Neural cell (in vitro differentiated cells): ENCODE results near the gene SAMD4A. TPM values are rescaled to one million over a fixed set of nuclear protein-coding genes. Genes with fewer than 3 reads are reported as not detected.

Experiments used
- H2AFZ ChIP-seq: fragments of 200-600, 300-800 bp; sonication (generic), shearing (Covaris generic); 2 replicates; pipeline ENCODE4 v1.6.0; 2014; ENCODE audit warnings: low read depth, mild to moderate bottlenecking, antibody characterized with exemption, low read length, moderate library complexity
- H3F3A ChIP-seq: fragments of 200-600 bp; shearing (Covaris generic); 2 replicates; pipeline ENCODE4 v1.6.1; 2016; ENCODE audit warnings: mild to moderate bottlenecking, moderate library complexity, mixed read lengths, antibody characterized with exemption, low read length; ENCODE audit not compliant: insufficient read depth, poor library complexity, severe bottlenecking
- H3K27ac ChIP-seq: fragments of 200-600, 300-800 bp; sonication (generic), shearing (Covaris generic); 2 replicates; pipeline ENCODE4 v1.5.1; 2014; ENCODE audit warnings: mild to moderate bottlenecking, low read length, moderate library complexity
- H3K27me3 ChIP-seq: fragments of 300-800, 200-600 bp; sonication (generic), shearing (Covaris generic); 2 replicates; pipeline ENCODE4 v1.6.0; 2014; ENCODE audit warnings: mild to moderate bottlenecking, low read depth, low read length, moderate library complexity; ENCODE audit not compliant: insufficient read depth
- H3K36me3 ChIP-seq: fragments of 300-800, 200-600 bp; sonication (generic), shearing (Covaris generic); 2 replicates; pipeline ENCODE4 v1.5.1; 2014; ENCODE audit warnings: mild to moderate bottlenecking, antibody characterized with exemption, low read length, moderate library complexity; ENCODE audit not compliant: insufficient read depth
- H3K4me2 ChIP-seq: fragments of 300-800, 200-600 bp; sonication (generic), shearing (Covaris generic); 2 replicates; pipeline ENCODE4 v1.6.0; 2014; ENCODE audit warnings: mild to moderate bottlenecking, low read length
- H3K4me3 ChIP-seq: fragments of 300-800, 200-600 bp; sonication (generic), shearing (Covaris generic); 2 replicates; pipeline ENCODE4 v1.5.1; 2014; ENCODE audit warnings: mild to moderate bottlenecking, low read length, moderate library complexity
- H3K79me2 ChIP-seq: fragments of 200-600 bp; shearing (Covaris generic); replicated peaks from 2 replicates; pipeline ENCODE4 v1.6.0; 2014; ENCODE audit warnings: mild to moderate bottlenecking, low read length, moderate library complexity; ENCODE audit not compliant: insufficient read depth
- H3K9ac ChIP-seq: fragments of 300-800, 200-600 bp; sonication (generic), shearing (Covaris generic); 2 replicates; pipeline ENCODE4 v1.6.1; 2016; ENCODE audit warnings: mild to moderate bottlenecking, low read length, mixed read lengths
- H3K9me2 ChIP-seq: fragments of 200-600 bp; shearing (Covaris generic); 2 replicates; pipeline ENCODE4 v1.6.1; 2016; ENCODE audit warnings: mild to moderate bottlenecking, low read length, mixed read lengths; ENCODE audit not compliant: insufficient read depth
- H3K9me3 ChIP-seq: fragments of 200-600, 300-800 bp; sonication (generic), shearing (Covaris generic); 2 replicates; pipeline ENCODE4 v1.6.1; 2016; ENCODE audit warnings: mild to moderate bottlenecking, mixed run types, low read length, moderate library complexity, mixed read lengths
- H4K20me1 ChIP-seq: fragments of 200-600 bp; shearing (Covaris generic); 2 replicates; pipeline ENCODE4 v1.6.1; 2016; ENCODE audit warnings: mild to moderate bottlenecking, mixed run types; ENCODE audit not compliant: insufficient read depth
- CTCF ChIP-seq: fragments of 450-650 bp; IDR thresholded peaks from 2 replicates; pipeline ENCODE4 v1.5.1; 2014; ENCODE audit warnings: antibody characterized with exemption, mild to moderate bottlenecking, moderate library complexity; ENCODE audit not compliant: poor library complexity, severe bottlenecking
- EP300 ChIP-seq: fragments of 450-650 bp; conservative IDR thresholded peaks from 2 replicates; pipeline ENCODE4 v1.6.1; 2014; ENCODE audit warnings: antibody characterized with exemption, mild to moderate bottlenecking, moderate library complexity; ENCODE audit not compliant: poor library complexity, severe bottlenecking
- EZH2 ChIP-seq: fragments of 200-600, 300-800 bp; shearing (Covaris generic), sonication (generic); IDR thresholded peaks from 2 replicates; pipeline ENCODE4 v1.6.1; 2014; ENCODE audit warnings: antibody characterized with exemption, low read length, borderline replicate concordance, mild to moderate bottlenecking; ENCODE audit not compliant: insufficient read depth, poor library complexity, severe bottlenecking
- MXI1 ChIP-seq: fragments of 450-650 bp; conservative IDR thresholded peaks from 2 replicates; pipeline ENCODE4 v1.6.1; 2014; ENCODE audit warnings: antibody characterized with exemption, mild to moderate bottlenecking; ENCODE audit not compliant: poor library complexity, severe bottlenecking
- POLR2AphosphoS5 ChIP-seq: IDR thresholded peaks from 2 replicates; pipeline ENCODE4 v1.6.1; 2012
- RAD21 ChIP-seq: fragments of 450-650 bp; conservative IDR thresholded peaks from 2 replicates; pipeline ENCODE4 v1.6.1; 2014; ENCODE audit warnings: antibody characterized with exemption, mild to moderate bottlenecking, moderate library complexity
- REST ChIP-seq: IDR thresholded peaks from 2 replicates; pipeline ENCODE4 v1.6.1; 2012; ENCODE audit warnings: borderline replicate concordance
- SMC3 ChIP-seq: fragments of 450-650 bp; conservative IDR thresholded peaks from 2 replicates; pipeline ENCODE4 v1.6.1; 2014; ENCODE audit warnings: antibody characterized with exemption, mild to moderate bottlenecking, moderate library complexity; ENCODE audit not compliant: poor library complexity
- TAF1 ChIP-seq: IDR thresholded peaks from 2 replicates; pipeline ENCODE4 v1.6.1; 2012; ENCODE audit warnings: low read depth
- polyA plus RNA-seq: library from polyadenylated mRNA; depleted of rRNA; stranded (reverse); fragments of >200 nt; gene quantifications from 2 replicates; pipeline ENCODE4 v1.2.3, GENCODE V29; 2014

The SAMD4A gene
- polyA plus RNA-seq, 1 donor from 2014 or later, result 1.0 TPM

- no peak for TF ChIP-seq TAF1
- no peak for TF ChIP-seq RAD21
- no peak for TF ChIP-seq EP300
- no peak for TF ChIP-seq SMC3
- no peak for TF ChIP-seq MXI1
- TF ChIP-seq CTCF, result no peak
- TF ChIP-seq EZH2, result no peak
- H3K4me2 ChIP-seq, result no peak overlapping the region
Observed at GRCh38 chr14:54718046-54718445, 151.1 kb downstream of the SAMD4A start.

GRCh38 chr14:54719406-54719805 lies 152.5 kb downstream of the SAMD4A start:
- Histone ChIP-seq H3K4me3 (no peak overlapping the region), H3K9me2 (no peaks in the 10 kb centered on the region), H3K4me2 (no peak overlapping the region), H3K27me3 (no peaks in the 10 kb centered on the region), H3K79me2 (no peaks in the 10 kb centered on the region), H3K9me3 (no peaks in the 10 kb centered on the region), H3F3A (no peaks in the 10 kb centered on the region), H4K20me1 (no peaks in the 10 kb centered on the region), H2AFZ (no peak overlapping the region), H3K9ac (no peak overlapping the region), H3K27ac (no peak overlapping the region), H3K36me3 (no peaks in the 10 kb centered on the region)
- TF ChIP-seq EZH2 (no peak), POLR2AphosphoS5 (no peak), SMC3 (no peak), CTCF (no peak), EP300 (no peak), RAD21 (no peak), REST (no peak), TAF1 (no peak), MXI1 (no peak)

More at GRCh38 chr14:54718046-54718445, 151.1 kb downstream of the SAMD4A start:
- Histone ChIP-seq H3K9me2 (no peaks in the 10 kb centered on the region), H3K9ac (no peak overlapping the region), H4K20me1 (no peaks in the 10 kb centered on the region), H3K27ac (no peak overlapping the region), H3K27me3 (no peaks in the 10 kb centered on the region), H3K9me3 (no peaks in the 10 kb centered on the region), H3K36me3 (no peaks in the 10 kb centered on the region), H2AFZ (no peak overlapping the region), H3K4me3 (no peak overlapping the region), H3K79me2 (no peaks in the 10 kb centered on the region), H3F3A (no peaks in the 10 kb centered on the region)
